Left cardiac atrium (tissue), 4 donors: ENCODE results near the gene SIK3. TPM values are rescaled to one million over a fixed set of nuclear protein-coding genes. Genes with fewer than 3 reads are reported as not detected.

Source experiments
- ATAC-seq, 2 donors: fragments of 200-7000 bp; cut with Tn5 transposase; one replicate each; pipeline ENCODE4 v1.9.1; 2020; ENCODE audit warnings: mild to moderate bottlenecking in 2 of 2, moderate library complexity in 2 of 2
- DNase-seq: peaks from one replicate; pipeline ENCODE4 v3.0.0-alpha.2; 2020
- intact Hi-C, 2 donors: fragments of 100-400 bp; cut with DNase I; formaldehyde crosslinking; loops; one replicate each; pipeline versions ENCODE4 v1.14.1 to v1.15.1; 2022 to 2023
- total RNA-seq, 2 donors: library from RNA; stranded (reverse); fragmentation: NEBNext Ultra II Directional; extraction: Animal tissue kit (Norgen Biotek cat#: 25700); gene quantifications; one replicate each; pipeline ENCODE4 v1.2.1, GENCODE V29; 2021
- donor health status: DM: no; HTN: yes; CAD: no.
- donor health status: DM: no; HTN: yes; CAD: no; lungs with severe emphysema.
- donor health status: DM: yes; HTN: yes; CAD: no.
- donor health status: Dilated cardiomyopathy.

Gene SIK3
- total RNA-seq, 2 donors from 2014 or later, result 22.4 to 36.9 TPM

DNA sequence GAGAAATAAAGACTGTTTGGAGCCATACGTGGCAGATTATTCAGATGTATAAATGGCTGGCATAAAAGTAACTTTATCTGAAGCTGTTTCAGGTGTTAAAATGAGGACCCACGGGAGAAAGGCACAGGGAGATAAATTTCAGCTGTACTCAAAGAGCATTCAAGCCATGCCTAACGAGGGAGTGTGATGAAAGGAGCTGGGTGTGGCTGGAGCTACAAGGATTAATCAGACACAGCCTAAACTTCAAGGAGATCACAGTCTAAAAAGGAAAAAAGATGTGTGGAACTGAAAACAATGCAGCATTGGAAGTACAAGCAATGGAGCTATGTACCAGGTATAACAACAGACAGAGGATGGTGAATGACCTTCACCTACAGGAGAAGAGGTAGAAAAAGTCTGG lies 140.0 kb downstream of the SIK3 start:
- ATAC-seq, result peak in 1 of 2 donors; percentile 61
- intact Hi-C loops, result no loop called here
- DNase-seq, result no peak

GRCh38 chr11:116955949-116956348 lies 142.3 kb downstream of the SIK3 start:
- DNase-seq (no peak), ATAC-seq (peak; percentile 61 to 62)
- intact Hi-C loops, result no loop called here

GRCh38 chr11:116955548-116955947 lies 142.7 kb downstream of the SIK3 start:
- intact Hi-C loops, result no loop called here
- DNase-seq (no peak), ATAC-seq (peak in 1 of 2 donors; percentile 19)

GRCh38 chr11:116953530-116954285 lies 144.5 kb downstream of the SIK3 start:
- no peak for ATAC-seq
- DNase-seq, result no peak
- intact Hi-C loops, result no loop called here

DNA sequence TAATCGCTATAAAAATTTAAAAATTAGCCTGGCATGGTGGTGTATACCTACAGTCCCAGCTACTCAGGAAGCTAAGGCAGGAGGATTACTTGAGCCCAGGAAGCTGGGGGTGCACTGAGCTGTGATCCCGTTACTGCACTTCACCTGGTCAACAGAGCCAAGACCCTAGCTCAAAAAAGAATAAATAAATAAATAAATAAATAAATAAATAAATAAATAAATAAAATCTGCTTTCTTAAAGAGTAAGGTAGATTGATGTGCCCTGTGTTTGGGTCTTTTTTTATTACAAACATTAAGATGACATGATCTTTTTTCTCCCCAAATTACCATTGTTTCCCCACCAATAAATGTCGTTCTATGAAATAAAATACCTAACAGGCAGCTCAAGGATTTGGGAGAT lies 146.5 kb downstream of the SIK3 start:
- DNase-seq (no peak), ATAC-seq (no peak)
- intact Hi-C loops, result no loop called here

DNA sequence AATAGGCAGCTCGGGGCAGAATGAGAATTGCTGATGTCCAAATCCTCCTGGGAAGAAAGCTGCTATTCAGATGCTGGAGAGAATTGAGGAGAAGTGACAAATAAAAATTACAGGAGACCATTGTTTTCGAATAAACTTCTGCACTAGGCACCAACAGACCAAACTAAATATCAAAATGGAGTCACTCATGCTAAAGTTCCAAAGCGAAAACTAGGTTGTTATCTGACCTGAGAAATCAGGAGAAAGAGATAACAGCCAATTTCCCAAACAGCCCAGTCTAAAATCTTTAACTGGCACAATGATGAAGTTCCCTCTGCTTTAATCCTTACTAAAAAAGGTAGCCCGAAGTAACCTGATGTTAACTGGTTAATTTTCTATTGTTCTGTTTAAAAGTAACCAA lies 148.0 kb downstream of the SIK3 start:
- ATAC-seq (no peak), DNase-seq (no peak)
- intact Hi-C loops, result no loop called here

GRCh38 chr11:116948391-116948790 lies 149.8 kb downstream of the SIK3 start:
- ATAC-seq (peak in 1 of 2 donors; percentile 48), DNase-seq (no peak)
- intact Hi-C loops, result no loop called here

GRCh38 chr11:116946414-116946813 lies 151.8 kb downstream of the SIK3 start:
- DNase-seq, result no peak
- no peak for ATAC-seq
- intact Hi-C loops, result no loop called here

DNA sequence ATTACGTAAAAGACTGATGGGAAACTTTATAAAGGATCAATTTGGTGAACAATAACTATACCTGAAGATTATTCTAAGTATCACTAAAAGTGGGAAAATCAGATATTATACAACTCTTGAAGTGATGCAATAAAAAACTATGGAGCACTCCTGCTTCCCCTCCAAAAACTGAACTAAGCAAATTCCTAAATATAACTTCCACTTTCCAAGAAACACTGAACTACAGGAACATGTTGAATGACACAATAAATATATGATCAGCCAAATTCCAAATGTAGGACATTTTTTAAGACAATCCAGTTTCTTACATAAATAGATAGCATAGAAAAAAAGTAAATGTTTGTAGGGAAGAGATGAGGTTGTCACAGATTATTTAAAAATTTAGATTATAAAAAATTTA lies 158.7 kb downstream of the SIK3 start:
- ATAC-seq (no peak), DNase-seq (no peak)
- intact Hi-C loops, result no loop called here

DNA sequence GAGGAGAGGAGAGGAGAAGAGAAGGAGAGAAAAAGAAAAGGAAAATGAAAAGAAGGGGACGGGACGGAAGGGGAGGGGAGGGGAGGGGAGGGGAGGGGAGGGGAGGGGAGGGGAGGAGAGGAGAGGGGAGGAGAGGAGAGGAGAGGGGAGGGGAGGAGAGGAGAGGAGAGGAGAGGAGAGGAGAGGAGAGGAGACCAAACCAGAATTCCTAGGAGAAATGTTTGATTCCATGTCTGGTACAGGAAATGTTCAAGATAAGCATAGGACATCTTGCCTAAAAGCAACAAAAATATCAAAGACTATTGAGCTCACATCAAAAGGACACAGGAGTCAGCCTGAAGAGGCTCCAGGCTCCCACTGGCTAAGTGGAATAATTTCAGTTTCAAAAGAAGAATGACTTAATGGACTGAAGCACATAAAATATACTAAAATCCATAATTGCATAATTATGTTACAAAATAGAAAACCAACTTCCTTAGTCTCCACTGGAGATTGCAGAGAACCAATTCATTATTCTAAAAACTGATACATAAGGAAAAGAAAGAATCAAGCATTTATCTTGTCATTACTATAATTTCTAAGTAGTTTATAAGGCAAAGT lies 159.7 kb downstream of the SIK3 start:
- DNase-seq, result no peak
- intact Hi-C loops, result no loop called here
- ATAC-seq, result no peak

DNA sequence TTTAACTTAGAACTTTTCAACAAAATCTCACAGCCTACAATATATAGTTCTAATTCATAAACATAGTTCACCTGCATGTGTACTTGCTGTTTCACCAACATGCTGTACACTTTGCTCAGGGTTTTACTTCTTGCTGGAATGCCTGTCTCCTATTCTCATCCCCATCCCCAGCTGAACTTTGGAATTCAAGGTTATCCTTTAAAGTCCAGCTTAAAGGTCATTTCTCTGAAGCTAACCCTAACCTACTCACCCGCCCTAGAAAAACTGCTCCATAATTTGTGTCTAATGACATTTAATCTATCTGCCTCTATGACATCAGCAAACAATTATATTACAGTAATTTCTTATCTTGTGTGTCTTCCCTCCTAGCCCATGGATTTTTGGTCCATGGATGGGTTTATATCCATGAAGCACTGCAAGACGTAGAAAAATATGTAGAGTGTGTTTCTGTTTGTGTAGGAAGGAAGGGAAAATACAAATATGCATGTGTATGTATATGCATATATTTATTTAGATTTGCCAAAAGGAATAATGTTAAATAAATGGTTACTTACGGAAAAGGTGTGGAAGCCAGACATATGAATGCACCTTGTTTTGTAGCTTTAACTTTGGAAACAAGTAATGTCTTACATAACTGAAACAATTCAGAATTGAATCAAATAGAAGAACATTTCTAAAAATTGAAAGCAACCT lies 161.3 kb downstream of the SIK3 start:
- DNase-seq, result no peak
- ATAC-seq, result no peak
- intact Hi-C loops, result no loop called here

- DNase-seq (no peak), ATAC-seq (no peak)
- intact Hi-C loops, result no loop called here
Observed at GRCh38 chr11:116935514-116935913, 162.7 kb downstream of the SIK3 start.

GRCh38 chr11:116935089-116935488 lies 163.1 kb downstream of the SIK3 start:
- ATAC-seq (no peak), DNase-seq (no peak)
- intact Hi-C loops, result no loop called here

GRCh38 chr11:116933961-116934360 lies 164.3 kb downstream of the SIK3 start:
- no peak for DNase-seq
- intact Hi-C loops, result no loop called here
- ATAC-seq, result no peak

GRCh38 chr11:116932181-116932580 lies 166.0 kb downstream of the SIK3 start:
- DNase-seq, result no peak
- intact Hi-C loops, result no loop called here
- no peak for ATAC-seq

- DNase-seq (peak; percentile 40), ATAC-seq (peak; percentile 32 to 78)
- intact Hi-C loops, result no loop called here
Observed at GRCh38 chr11:116931206-116931953, 166.8 kb downstream of the SIK3 start.

- intact Hi-C loops, result no loop called here
- no peak for DNase-seq
- no peak for ATAC-seq
Observed at GRCh38 chr11:116930586-116930985, 167.6 kb downstream of the SIK3 start.

GRCh38 chr11:116930177-116930576 lies 168.1 kb downstream of the SIK3 start:
- DNase-seq, result peak; percentile 26
- intact Hi-C loops, result no loop called here
- ATAC-seq, result peak; percentile 52 to 59

- intact Hi-C loops, result no loop called here
- ATAC-seq (peak; percentile 25 to 45), DNase-seq (no peak)
Observed at GRCh38 chr11:116929414-116930090, 168.7 kb downstream of the SIK3 start.
